ENCODE results near the gene FAAP100. TPM values are rescaled to one million over a fixed set of nuclear protein-coding genes. Genes with fewer than 3 reads are reported as not detected.

The FAAP100 gene
- total and polyA plus RNA-seq, 2 donors (not counting 1 experiment from before 2014, with no cell fraction given), result 62.0 to 72.7 TPM

GRCh38 chr17:81535480-81536298 is 16.5 kb downstream of the FAAP100 start:
- H3K9ac ChIP-seq (ENCODE audit: low read length), result no peak overlapping the region
- peaks cover 0 to 31% (median 10%) of the 10 kb centered on the region in 4 experiments for H3K27me3 ChIP-seq (replicated peaks in 1 of 4; ENCODE audit: control extremely low read depth in 1 of 4, control insufficient read depth in 3 of 4, insufficient read depth in 4 of 4, low read length in 3 of 4)
- Mint-ChIP-seq H3K27me3 (peaks cover 7% of the 10 kb centered on the region), H3K4me1 (peaks cover 14% of the 10 kb centered on the region), H3K27ac (peak overlapping the region; percentile 20), H3K9me3 (ENCODE audit: insufficient read depth) (no peaks in the 10 kb centered on the region), H3K4me3 (no peak overlapping the region)
- no peak overlapping the region for H3K4me2 ChIP-seq (replicated peaks; ENCODE audit: low read depth, low read length, poor library complexity, severe bottlenecking)
- TF ChIP-seq CTCF (IDR thresholded peaks at IDR 0.05), result no peak
- ChIA-PET CTCF (interaction anchor here (0.9 to 3.6 kb wide), 5 partner anchors 17 to 283 kb away, joined by 4 to 30 read pairs (median 4); no protein-coding TSS in a partner anchor), POLR2A (interaction anchor here (0.7 to 1.0 kb wide), 2 partner anchors 17 to 23 kb away, joined by 3 read pairs; partner anchors contain the start of genes ACTG1 and FAAP100)
- H3K36me3 ChIP-seq (replicated peaks in 1 of 2; ENCODE audit: control extremely low read depth in 1 of 2, control insufficient read depth in 1 of 2, extremely low read depth in 1 of 2, insufficient read depth in 2 of 2, low read length in 1 of 2), result peaks cover 0 to 19% of the 10 kb centered on the region in 2 experiments
- H2AFZ ChIP-seq (ENCODE audit: insufficient read depth, low read depth, low read length, poor library complexity, severe bottlenecking), result no peak overlapping the region
- WGBS (ENCODE audit: insufficient coverage), result 76% methylated on average over 4 of the region's 13 CpGs
- H3K4me3 ChIP-seq (ENCODE audit: control extremely low read depth in 1 of 5, extremely low read depth in 1 of 5, insufficient read depth in 1 of 5, low read depth in 2 of 5, low read length in 4 of 5), result no peak overlapping the region
- ATAC-seq (ENCODE audit: low read depth) (no peak), DNase-seq (no peak)
- peaks cover 3% of the 10 kb centered on the region for H3K79me2 ChIP-seq (ENCODE audit: control insufficient read depth, insufficient read depth, low read length)
- H4K20me1 ChIP-seq (ENCODE audit: control insufficient read depth, insufficient read depth, low read length, poor library complexity, severe bottlenecking), result peaks cover 30% of the 10 kb centered on the region
- H3K4me1 ChIP-seq (ENCODE audit: control insufficient read depth in 2 of 2, insufficient read depth in 2 of 2, low read length in 2 of 2), result peaks cover 21 to 36% of the 10 kb centered on the region in 2 donors
- peaks cover 0 to 7% (median 0%) of the 10 kb centered on the region in 3 donors for H3K9me3 ChIP-seq (ENCODE audit: control extremely low read depth in 1 of 3, control insufficient read depth in 2 of 3, insufficient read depth in 1 of 3, low read length in 2 of 3)
- H3K27ac ChIP-seq (ENCODE audit: low read length in 2 of 2), result no peak overlapping the region
- intact Hi-C loops (cut with micrococcal nuclease), result no loop called here

- Mint-ChIP-seq H3K4me1 (peaks cover 14% of the 10 kb centered on the region), H3K4me3 (no peak overlapping the region), H3K27ac (no peak overlapping the region), H3K9me3 (ENCODE audit: insufficient read depth) (no peaks in the 10 kb centered on the region), H3K27me3 (peaks cover 7% of the 10 kb centered on the region)
- peaks cover 0 to 31% (median 10%) of the 10 kb centered on the region in 4 experiments for H3K27me3 ChIP-seq (replicated peaks in 1 of 4; ENCODE audit: control extremely low read depth in 1 of 4, control insufficient read depth in 3 of 4, insufficient read depth in 4 of 4, low read length in 3 of 4)
- CTCF ChIA-PET, result no interaction called here
- WGBS (ENCODE audit: insufficient coverage), result 74% methylated on average over 4 of the region's 5 CpGs
- no peak overlapping the region for H3K4me3 ChIP-seq (ENCODE audit: control extremely low read depth in 1 of 5, extremely low read depth in 1 of 5, insufficient read depth in 1 of 5, low read depth in 2 of 5, low read length in 4 of 5)
- intact Hi-C loops (cut with micrococcal nuclease), result no loop called here
- peaks cover 0 to 11% (median 0%) of the 10 kb centered on the region in 3 donors for H3K9me3 ChIP-seq (ENCODE audit: control extremely low read depth in 1 of 3, control insufficient read depth in 2 of 3, insufficient read depth in 1 of 3, low read length in 2 of 3)
- no peak overlapping the region for H2AFZ ChIP-seq (ENCODE audit: insufficient read depth, low read depth, low read length, poor library complexity, severe bottlenecking)
- TF ChIP-seq CTCF (IDR thresholded peaks at IDR 0.05) (no peak), EZH2 (IDR thresholded peaks at IDR 0.05; ENCODE audit: borderline replicate concordance, insufficient read depth, low read depth, low read length, poor library complexity, severe bottlenecking) (no peak)
- DNase-seq (no peak), ATAC-seq (ENCODE audit: low read depth) (no peak)
- H3K4me1 ChIP-seq (ENCODE audit: control insufficient read depth in 2 of 2, insufficient read depth in 2 of 2, low read length in 2 of 2), result peaks cover 21 to 36% of the 10 kb centered on the region in 2 donors
- no peak overlapping the region for H3K4me2 ChIP-seq (replicated peaks; ENCODE audit: low read depth, low read length, poor library complexity, severe bottlenecking)
- POLR2A ChIA-PET, result no interaction called here
- peaks cover 3% of the 10 kb centered on the region for H3K79me2 ChIP-seq (ENCODE audit: control insufficient read depth, insufficient read depth, low read length)
- H4K20me1 ChIP-seq (ENCODE audit: control insufficient read depth, insufficient read depth, low read length, poor library complexity, severe bottlenecking), result peaks cover 35% of the 10 kb centered on the region
- peaks cover 0 to 14% of the 10 kb centered on the region in 2 experiments for H3K36me3 ChIP-seq (replicated peaks in 1 of 2; ENCODE audit: control extremely low read depth in 1 of 2, control insufficient read depth in 1 of 2, extremely low read depth in 1 of 2, insufficient read depth in 2 of 2, low read length in 1 of 2)
- no peak overlapping the region for H3K9ac ChIP-seq (ENCODE audit: low read length)
- no peak overlapping the region for H3K27ac ChIP-seq (ENCODE audit: low read length in 2 of 2)
Measured at GRCh38 chr17:81535007-81535328, 17.2 kb downstream of the FAAP100 start.

Measured in B cell (primary cell).